ENCODE measurements around the gene CPVL.

- TF ChIP-seq, protein P1, sequence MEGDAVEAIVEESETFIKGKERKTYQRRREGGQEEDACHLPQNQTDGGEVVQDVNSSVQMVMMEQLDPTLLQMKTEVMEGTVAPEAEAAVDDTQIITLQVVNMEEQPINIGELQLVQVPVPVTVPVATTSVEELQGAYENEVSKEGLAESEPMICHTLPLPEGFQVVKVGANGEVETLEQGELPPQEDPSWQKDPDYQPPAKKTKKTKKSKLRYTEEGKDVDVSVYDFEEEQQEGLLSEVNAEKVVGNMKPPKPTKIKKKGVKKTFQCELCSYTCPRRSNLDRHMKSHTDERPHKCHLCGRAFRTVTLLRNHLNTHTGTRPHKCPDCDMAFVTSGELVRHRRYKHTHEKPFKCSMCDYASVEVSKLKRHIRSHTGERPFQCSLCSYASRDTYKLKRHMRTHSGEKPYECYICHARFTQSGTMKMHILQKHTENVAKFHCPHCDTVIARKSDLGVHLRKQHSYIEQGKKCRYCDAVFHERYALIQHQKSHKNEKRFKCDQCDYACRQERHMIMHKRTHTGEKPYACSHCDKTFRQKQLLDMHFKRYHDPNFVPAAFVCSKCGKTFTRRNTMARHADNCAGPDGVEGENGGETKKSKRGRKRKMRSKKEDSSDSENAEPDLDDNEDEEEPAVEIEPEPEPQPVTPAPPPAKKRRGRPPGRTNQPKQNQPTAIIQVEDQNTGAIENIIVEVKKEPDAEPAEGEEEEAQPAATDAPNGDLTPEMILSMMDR (conservative IDR thresholded peaks at IDR 0.05 in 1 of 2, IDR thresholded peaks at IDR 0.05 in 1 of 2; ENCODE audit: extremely low read depth in 1 of 2, insufficient read depth in 1 of 2, low read depth in 1 of 2, low read length in 2 of 2): no peak
- TF ChIP-seq EZH2 (IDR thresholded peaks at IDR 0.05; ENCODE audit: borderline replicate concordance, low read length): no peak
Observed at GRCh38 chr7:28998105-28998504, 148.2 kb downstream of the CPVL start.
